UCSD-AML1 (cell line): ENCODE data around the gene ANTXR2.
A peak's percentile ranks its signal among the peaks of the same experiment; 100 is the strongest.

Experiments used
- DNase-seq: peaks from one replicate; lab custom pipeline; 2025; ENCODE audit not compliant: unreplicated experiment; lab: John Stamatoyannopoulos, UW

ANTXR2 gene

GRCh38 chr4:80069837-80070731 lies 2.9 kb downstream of the ANTXR2 start:
- no peak for DNase-seq

GRCh38 chr4:80069108-80069836 lies 3.8 kb downstream of the ANTXR2 start:
- no peak for DNase-seq

GRCh38 chr4:80065601-80066000 lies 7.4 kb downstream of the ANTXR2 start:
- no peak for DNase-seq

- no peak for DNase-seq
These were observed 10.5 kb downstream of the ANTXR2 start for GRCh38 chr4:80062527-80062926.

- no peak for DNase-seq
These were observed 12.2 kb downstream of the ANTXR2 start for GRCh38 chr4:80060804-80061203.

- DNase-seq = peak; percentile 12
These were observed 14.3 kb downstream of the ANTXR2 start for GRCh38 chr4:80058740-80059139.

GRCh38 chr4:80054375-80054774 lies 18.7 kb downstream of the ANTXR2 start:
- DNase-seq = no peak

- no peak for DNase-seq
These were observed 19.7 kb downstream of the ANTXR2 start for GRCh38 chr4:80053140-80053910.

GRCh38 chr4:80049813-80050534 lies 23.1 kb downstream of the ANTXR2 start:
- no peak for DNase-seq

GRCh38 chr4:80049402-80049801 lies 23.6 kb downstream of the ANTXR2 start:
- no peak for DNase-seq

- DNase-seq = no peak
These were observed 27.2 kb downstream of the ANTXR2 start for GRCh38 chr4:80045786-80046185.

- no peak for DNase-seq
These were observed 29.5 kb downstream of the ANTXR2 start for GRCh38 chr4:80043541-80043940.

- no peak for DNase-seq
These were observed 30.2 kb downstream of the ANTXR2 start for GRCh38 chr4:80042821-80043220.

- no peak for DNase-seq
These were observed 35.2 kb downstream of the ANTXR2 start for GRCh38 chr4:80037864-80038263.

GRCh38 chr4:80036949-80037685 lies 35.9 kb downstream of the ANTXR2 start:
- no peak for DNase-seq

GRCh38 chr4:80036306-80036705 lies 36.7 kb downstream of the ANTXR2 start:
- no peak for DNase-seq

- DNase-seq = peak; percentile 14
These were observed 37.7 kb downstream of the ANTXR2 start for GRCh38 chr4:80035336-80035735.

- DNase-seq = no peak
These were observed 39.4 kb downstream of the ANTXR2 start for GRCh38 chr4:80033581-80033980.

- no peak for DNase-seq
These were observed 43.7 kb downstream of the ANTXR2 start for GRCh38 chr4:80029364-80029763.

GRCh38 chr4:80027611-80028010 lies 45.4 kb downstream of the ANTXR2 start:
- no peak for DNase-seq
